Measurements from ENCODE around the gene C2CD3. TPM values are rescaled to one million over a fixed set of nuclear protein-coding genes. Genes with fewer than 3 reads are reported as not detected.

The C2CD3 gene
- total and polyA plus RNA-seq, 4 donors = 3.1 to 14.5 (median 6.7) TPM

- peak; percentile 33 for DNase-seq (ENCODE audit: low spot score)
- Histone ChIP-seq H3K36me3 (ENCODE audit: control insufficient read depth in 4 of 4, insufficient read depth in 3 of 4, low read depth in 1 of 4, low read length in 3 of 4) (peaks cover 0 to 4% (median 0%) of the 10 kb centered on the region in 4 donors), H3K9me3 (ENCODE audit: control insufficient read depth in 4 of 4, low read length in 3 of 4) (no peaks in the 10 kb centered on the region), H3K4me3 (ENCODE audit: low read depth in 1 of 3, low read length in 3 of 3) (no peak overlapping the region), H3K27me3 (ENCODE audit: control insufficient read depth in 4 of 4, insufficient read depth in 4 of 4, low read length in 3 of 4) (no peaks in the 10 kb centered on the region), H3K9ac (ENCODE audit: low read depth in 1 of 2, low read length in 2 of 2) (no peak overlapping the region), H3K4me1 (ENCODE audit: control insufficient read depth in 4 of 4, insufficient read depth in 4 of 4, low read length in 3 of 4) (no peaks in the 10 kb centered on the region), H3K27ac (ENCODE audit: low read depth in 1 of 2, low read length in 2 of 2) (no peak overlapping the region)
- 94% methylated on average over 13 of the region's 13 CpGs for WGBS
- no peak for TF ChIP-seq GABPA (IDR thresholded peaks at IDR 0.05 in 1 of 2, conservative IDR thresholded peaks at IDR 0.05 in 1 of 2)
Observed at GRCh38 chr11:73974604-73975478, 196.0 kb downstream of the C2CD3 start.

- WGBS = 89% methylated on average over 11 of the region's 11 CpGs
- no peak overlapping the region for H3K9ac ChIP-seq (ENCODE audit: low read depth in 1 of 2, low read length in 2 of 2)
- no peaks in the 10 kb centered on the region for H3K4me1 ChIP-seq (ENCODE audit: control insufficient read depth in 4 of 4, insufficient read depth in 4 of 4, low read length in 3 of 4)
- H3K27me3 ChIP-seq (ENCODE audit: control insufficient read depth in 4 of 4, insufficient read depth in 4 of 4, low read length in 3 of 4) = no peaks in the 10 kb centered on the region
- no peaks in the 10 kb centered on the region for H3K9me3 ChIP-seq (ENCODE audit: control insufficient read depth in 4 of 4, low read length in 3 of 4)
- no peak for DNase-seq (ENCODE audit: low spot score)
- H3K4me3 ChIP-seq (ENCODE audit: low read depth in 1 of 3, low read length in 3 of 3) = no peak overlapping the region
- H3K27ac ChIP-seq (ENCODE audit: low read depth in 1 of 2, low read length in 2 of 2) = no peak overlapping the region
- peaks cover 0 to 4% (median 0%) of the 10 kb centered on the region in 4 donors for H3K36me3 ChIP-seq (ENCODE audit: control insufficient read depth in 4 of 4, insufficient read depth in 3 of 4, low read depth in 1 of 4, low read length in 3 of 4)
- TF ChIP-seq SP1 (IDR thresholded peaks at IDR 0.05) = no peak
- no peak for TF ChIP-seq RXRA (IDR thresholded peaks at IDR 0.05)
- no peak for TF ChIP-seq RAD21 (IDR thresholded peaks at IDR 0.05)
- no peak for TF ChIP-seq FOXA1 (IDR thresholded peaks at IDR 0.05)
- TF ChIP-seq, protein P1, sequence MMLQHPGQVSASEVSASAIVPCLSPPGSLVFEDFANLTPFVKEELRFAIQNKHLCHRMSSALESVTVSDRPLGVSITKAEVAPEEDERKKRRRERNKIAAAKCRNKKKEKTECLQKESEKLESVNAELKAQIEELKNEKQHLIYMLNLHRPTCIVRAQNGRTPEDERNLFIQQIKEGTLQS (IDR thresholded peaks at IDR 0.05) = no peak
- no peak for TF ChIP-seq FOXA2 (IDR thresholded peaks at IDR 0.05)
- TF ChIP-seq NR2F2 (IDR thresholded peaks at IDR 0.05) = no peak
- no peak for TF ChIP-seq TAF1 (conservative IDR thresholded peaks at IDR 0.05)
Observed at GRCh38 chr11:73972620-73973449, 198.0 kb downstream of the C2CD3 start.

DNA sequence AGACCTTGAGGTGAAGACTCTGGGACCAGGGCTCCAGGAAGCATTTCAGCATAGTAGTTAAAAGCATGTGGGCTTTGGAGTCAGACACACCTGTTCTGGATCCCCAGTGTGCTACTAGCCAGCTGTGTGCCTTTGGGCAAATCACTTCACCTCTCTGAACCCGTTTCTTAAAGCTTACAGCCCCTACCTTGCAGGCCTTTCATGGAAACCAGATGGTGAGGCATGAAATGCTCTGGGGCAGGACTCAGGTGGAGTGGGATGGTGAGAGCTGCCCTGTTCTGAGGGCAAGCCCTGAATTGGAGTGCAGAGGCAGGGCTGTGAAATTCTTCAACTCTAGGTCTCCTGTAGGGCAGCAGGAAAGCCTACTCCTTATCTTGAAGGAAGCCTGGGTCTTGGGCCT lies 198.6 kb downstream of the C2CD3 start:
- Histone ChIP-seq H3K27me3 (ENCODE audit: control insufficient read depth in 4 of 4, insufficient read depth in 4 of 4, low read length in 3 of 4) (no peaks in the 10 kb centered on the region), H3K9ac (ENCODE audit: low read depth in 1 of 2, low read length in 2 of 2) (no peak overlapping the region), H3K9me3 (ENCODE audit: control insufficient read depth in 4 of 4, low read length in 3 of 4) (no peaks in the 10 kb centered on the region), H3K36me3 (ENCODE audit: control insufficient read depth in 4 of 4, insufficient read depth in 3 of 4, low read depth in 1 of 4, low read length in 3 of 4) (no peaks in the 10 kb centered on the region), H3K4me3 (ENCODE audit: low read depth in 1 of 3, low read length in 3 of 3) (no peak overlapping the region), H3K4me1 (ENCODE audit: control insufficient read depth in 4 of 4, insufficient read depth in 4 of 4, low read length in 3 of 4) (no peaks in the 10 kb centered on the region), H3K27ac (ENCODE audit: low read depth in 1 of 2, low read length in 2 of 2) (no peak overlapping the region)
- no peak for TF ChIP-seq RXRA (IDR thresholded peaks at IDR 0.05)
- TF ChIP-seq SP1 (IDR thresholded peaks at IDR 0.05) = no peak
- TF ChIP-seq FOXA1 (IDR thresholded peaks at IDR 0.05) = no peak
- no peak for TF ChIP-seq REST (IDR thresholded peaks at IDR 0.05)
- TF ChIP-seq, protein P1 (IDR thresholded peaks at IDR 0.05) = no peak
- TF ChIP-seq NR2F2 (IDR thresholded peaks at IDR 0.05) = no peak
- TF ChIP-seq TAF1 (conservative IDR thresholded peaks at IDR 0.05) = no peak
- TF ChIP-seq YY1 (IDR thresholded peaks at IDR 0.05) = no peak
- TF ChIP-seq HNF4G (IDR thresholded peaks at IDR 0.05) = no peak
- TF ChIP-seq, protein P2, sequence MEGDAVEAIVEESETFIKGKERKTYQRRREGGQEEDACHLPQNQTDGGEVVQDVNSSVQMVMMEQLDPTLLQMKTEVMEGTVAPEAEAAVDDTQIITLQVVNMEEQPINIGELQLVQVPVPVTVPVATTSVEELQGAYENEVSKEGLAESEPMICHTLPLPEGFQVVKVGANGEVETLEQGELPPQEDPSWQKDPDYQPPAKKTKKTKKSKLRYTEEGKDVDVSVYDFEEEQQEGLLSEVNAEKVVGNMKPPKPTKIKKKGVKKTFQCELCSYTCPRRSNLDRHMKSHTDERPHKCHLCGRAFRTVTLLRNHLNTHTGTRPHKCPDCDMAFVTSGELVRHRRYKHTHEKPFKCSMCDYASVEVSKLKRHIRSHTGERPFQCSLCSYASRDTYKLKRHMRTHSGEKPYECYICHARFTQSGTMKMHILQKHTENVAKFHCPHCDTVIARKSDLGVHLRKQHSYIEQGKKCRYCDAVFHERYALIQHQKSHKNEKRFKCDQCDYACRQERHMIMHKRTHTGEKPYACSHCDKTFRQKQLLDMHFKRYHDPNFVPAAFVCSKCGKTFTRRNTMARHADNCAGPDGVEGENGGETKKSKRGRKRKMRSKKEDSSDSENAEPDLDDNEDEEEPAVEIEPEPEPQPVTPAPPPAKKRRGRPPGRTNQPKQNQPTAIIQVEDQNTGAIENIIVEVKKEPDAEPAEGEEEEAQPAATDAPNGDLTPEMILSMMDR (IDR thresholded peaks at IDR 0.05; ENCODE audit: low read depth, low read length, missing input control) = no peak
- no peak for TF ChIP-seq ZBTB33 (IDR thresholded peaks at IDR 0.05)
- TF ChIP-seq HNF4A (conservative IDR thresholded peaks at IDR 0.05) = no peak
- TF ChIP-seq GABPA (IDR thresholded peaks at IDR 0.05 in 1 of 2, conservative IDR thresholded peaks at IDR 0.05 in 1 of 2) = no peak
- 80% methylated on average over 1 of the region's 1 CpG for WGBS
- DNase-seq (ENCODE audit: low spot score) = no peak

Data from liver (tissue), 9 donors.